GM18951 (cell line): ENCODE data around the gene DAB1.

ENCODE experiments used
- POLR2A ChIP-seq: IDR thresholded peaks from 4 replicates; pipeline ENCODE4 v1.6.1; 2011; ENCODE audit warnings: mild to moderate bottlenecking; ENCODE audit not compliant: insufficient read length, insufficient read depth; ENCODE audit errors: extremely low read depth
- in situ Hi-C: fragments of 300-500 bp; cut with MboI; formaldehyde crosslinking; loops from one replicate; pipeline ENCODE4 v1.12.0; 2022; ENCODE audit warnings: low sequenced_read_pairs, mixed read lengths, inconsistent platforms; ENCODE audit not compliant: unreplicated experiment

Gene DAB1

GRCh38 chr1:57316291-57316690 lies 107.6 kb downstream of the DAB1 start:
- TF ChIP-seq POLR2A = no peak
- in situ Hi-C loops = no loop called here

GRCh38 chr1:57312869-57313268 lies 111.0 kb downstream of the DAB1 start:
- no peak for TF ChIP-seq POLR2A
- in situ Hi-C loops = no loop called here

- no peak for TF ChIP-seq POLR2A
- in situ Hi-C loops = no loop called here
These were observed 112.4 kb downstream of the DAB1 start for GRCh38 chr1:57311411-57311810.

- in situ Hi-C loops = no loop called here
- TF ChIP-seq POLR2A = no peak
These were observed 112.9 kb downstream of the DAB1 start for GRCh38 chr1:57311006-57311405.

GRCh38 chr1:57309630-57310029 lies 114.2 kb downstream of the DAB1 start:
- TF ChIP-seq POLR2A = no peak
- in situ Hi-C loops = no loop called here

GRCh38 chr1:57307392-57308170 lies 116.3 kb downstream of the DAB1 start:
- no peak for TF ChIP-seq POLR2A
- in situ Hi-C loops = no loop called here

GRCh38 chr1:57304591-57304990 lies 119.3 kb downstream of the DAB1 start:
- no peak for TF ChIP-seq POLR2A
- in situ Hi-C loops = no loop called here

GRCh38 chr1:57302812-57303596 lies 120.9 kb downstream of the DAB1 start:
- in situ Hi-C loops = no loop called here

GRCh38 chr1:57300186-57300585 lies 123.7 kb downstream of the DAB1 start:
- no peak for TF ChIP-seq POLR2A
- in situ Hi-C loops = no loop called here

More at GRCh38 chr1:57302812-57303596, 120.9 kb downstream of the DAB1 start:
- no peak for TF ChIP-seq POLR2A

GRCh38 chr1:57296726-57297250 lies 127.1 kb downstream of the DAB1 start:
- no peak for TF ChIP-seq POLR2A

GRCh38 chr1:57295326-57295725 lies 128.5 kb downstream of the DAB1 start:
- TF ChIP-seq POLR2A = no peak
- in situ Hi-C loops = no loop called here

More at GRCh38 chr1:57296726-57297250, 127.1 kb downstream of the DAB1 start:
- in situ Hi-C loops = no loop called here

- in situ Hi-C loops = no loop called here
- no peak for TF ChIP-seq POLR2A
These were observed 129.7 kb downstream of the DAB1 start for GRCh38 chr1:57294177-57294576.

- in situ Hi-C loops = no loop called here
- TF ChIP-seq POLR2A = no peak
These were observed 130.6 kb downstream of the DAB1 start for GRCh38 chr1:57293214-57293613.
